Neural crest cell (in vitro differentiated cells): ENCODE results near the gene NKX2-2. TPM values are rescaled to one million over a fixed set of nuclear protein-coding genes. Genes with fewer than 3 reads are reported as not detected.
"Not testable (repeated sequence)": the region's sequence is repeated elsewhere in the genome, so short reads cannot be mapped to it uniquely, and the experiment has no call there.

ENCODE experiments used
- DNase-seq: peaks from one replicate; pipeline ENCODE4 v3.0.0; 2021; ENCODE audit warnings: low read depth, mixed read lengths, low spot score
- H3K27ac Mint-ChIP-seq: one replicate; pipeline ENCODE4 v1.8.0; 2021; ENCODE audit warnings: mild to moderate bottlenecking, mixed read lengths; ENCODE audit not compliant: unreplicated experiment
- H3K27me3 Mint-ChIP-seq: 2 replicates; pipeline ENCODE4 v1.8.0; 2021; ENCODE audit warnings: low read depth, mild to moderate bottlenecking, mixed read lengths
- H3K36me3 Mint-ChIP-seq: 2 replicates; pipeline ENCODE4 v1.8.0; 2021; ENCODE audit warnings: low read depth, mild to moderate bottlenecking, mixed read lengths
- H3K4me1 Mint-ChIP-seq: 2 replicates; pipeline ENCODE4 v1.8.0; 2021; ENCODE audit warnings: mixed read lengths
- H3K4me3 Mint-ChIP-seq: one replicate; pipeline ENCODE4 v1.8.0; 2021; ENCODE audit warnings: mild to moderate bottlenecking, mixed read lengths
- H3K9me3 Mint-ChIP-seq: 2 replicates; pipeline ENCODE4 v1.8.0; 2021; ENCODE audit warnings: mixed read lengths
- CTCF ChIP-seq: fragments of 200-600 bp; sonication (generic); conservative IDR thresholded peaks from 2 replicates; pipeline ENCODE4 v1.5.0; 2021; ENCODE audit warnings: antibody characterized with exemption, mild to moderate bottlenecking
- total RNA-seq: library from RNA; stranded (reverse); gene quantifications from 2 replicates; pipeline ENCODE4 v1.2.1, GENCODE V29; 2021

The NKX2-2 gene
- total RNA-seq, 1 donor from 2014 or later, result not detected

GRCh38 chr20:21490105-21490504, 23.8 kb downstream of the NKX2-2 start:
- H3K36me3 Mint-ChIP-seq, result no peaks in the 10 kb centered on the region
- H3K4me1 Mint-ChIP-seq, result no peaks in the 10 kb centered on the region
- H3K27me3 Mint-ChIP-seq, result peaks cover 77% of the 10 kb centered on the region
- no peak for DNase-seq
- TF ChIP-seq CTCF, result peak; percentile 43
- H3K9me3 Mint-ChIP-seq, result peaks cover 5% of the 10 kb centered on the region
- H3K4me3 Mint-ChIP-seq, result no peak overlapping the region
- H3K27ac Mint-ChIP-seq, result no peak overlapping the region

GRCh38 chr20:21480144-21480543, 33.7 kb downstream of the NKX2-2 start:
- peaks cover 44% of the 10 kb centered on the region for H3K27me3 Mint-ChIP-seq
- not testable (repeated sequence) for H3K4me3 Mint-ChIP-seq, H3K27ac Mint-ChIP-seq, H3K4me1 Mint-ChIP-seq, H3K36me3 Mint-ChIP-seq, H3K9me3 Mint-ChIP-seq, DNase-seq

- Mint-ChIP-seq H3K27me3 (peaks cover 24% of the 10 kb centered on the region), H3K4me1 (peaks cover 3% of the 10 kb centered on the region), H3K36me3 (no peaks in the 10 kb centered on the region), H3K4me3 (no peak overlapping the region), H3K9me3 (peaks cover 7% of the 10 kb centered on the region), H3K27ac (no peak overlapping the region)
- no peak for TF ChIP-seq CTCF
- DNase-seq, result no peak
Measured at GRCh38 chr20:21465799-21466198, 48.1 kb downstream of the NKX2-2 start.

GRCh38 chr20:21464916-21465315, 48.9 kb downstream of the NKX2-2 start:
- peaks cover 25% of the 10 kb centered on the region for H3K27me3 Mint-ChIP-seq
- no peak overlapping the region for H3K27ac Mint-ChIP-seq

More at GRCh38 chr20:21464916-21465315, 48.9 kb downstream of the NKX2-2 start:
- Mint-ChIP-seq H3K9me3 (peaks cover 7% of the 10 kb centered on the region), H3K36me3 (no peaks in the 10 kb centered on the region), H3K4me1 (peaks cover 3% of the 10 kb centered on the region), H3K4me3 (no peak overlapping the region)
- DNase-seq, result no peak
- no peak for TF ChIP-seq CTCF

Other genes starting within 250 kb of the NKX2-2 start
- gene XRN2, start 210.7 kb downstream of the NKX2-2 start, total RNA-seq, result 101 and 102 TPM in 2 replicates
- not detected in 2 replicates for gene NKX2-4, start 116.5 kb downstream of the NKX2-2 start, total RNA-seq
- gene PAX1, start 191.6 kb upstream of the NKX2-2 start, total RNA-seq, result not detected in 2 replicates